ENCODE results near the gene NFIX. TPM values are rescaled to one million over a fixed set of nuclear protein-coding genes. Genes with fewer than 3 reads are reported as not detected.

Gene NFIX
- polyA plus RNA-seq, 1 donor = 112 TPM

GRCh38 chr19:12990853-12991252 is 4.4 kb upstream of the NFIX start:
- no peak for DNase-seq

GRCh38 chr19:12991296-12991695 is 4.0 kb upstream of the NFIX start:
- DNase-seq = no peak

DNA sequence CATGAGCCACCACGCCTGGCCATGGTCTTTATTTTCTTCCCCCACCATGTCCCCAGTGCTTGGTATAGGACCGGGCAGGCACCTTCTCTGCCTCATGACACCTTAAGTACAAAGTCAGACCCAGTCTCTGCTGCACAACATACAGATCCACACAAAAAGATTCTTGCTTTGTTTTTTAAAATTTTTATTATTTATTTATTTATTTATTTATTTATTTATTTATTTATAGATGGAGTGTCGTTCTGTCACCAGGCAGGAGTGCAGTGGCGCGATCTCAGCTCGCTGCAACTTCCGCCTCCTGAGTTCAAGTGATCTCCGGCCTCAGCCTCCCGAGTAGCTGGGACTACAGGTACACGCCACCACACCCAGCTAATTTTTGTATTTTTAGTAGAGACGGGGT is 2.5 kb upstream of the NFIX start:
- no peak for DNase-seq

DNA sequence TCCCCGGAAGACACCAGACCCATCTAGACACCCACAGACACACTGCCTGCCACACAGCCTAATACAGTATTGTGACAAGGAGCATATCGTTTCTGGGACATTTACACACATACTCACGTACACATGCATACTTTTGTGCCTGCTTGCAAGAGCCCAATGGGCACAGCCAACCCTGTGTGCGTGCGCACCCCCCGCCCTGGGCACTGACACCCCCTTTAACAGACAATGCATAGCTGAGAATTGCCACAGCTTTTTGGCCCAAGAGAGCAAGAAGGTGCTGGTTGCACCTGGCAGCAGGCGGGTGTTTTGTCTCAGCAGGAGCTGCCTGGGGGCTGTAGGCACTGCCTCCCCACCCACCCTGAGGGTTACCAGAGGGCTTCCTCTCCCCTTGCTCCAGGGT is 1.7 kb upstream of the NFIX start:
- no peak for DNase-seq

DNA sequence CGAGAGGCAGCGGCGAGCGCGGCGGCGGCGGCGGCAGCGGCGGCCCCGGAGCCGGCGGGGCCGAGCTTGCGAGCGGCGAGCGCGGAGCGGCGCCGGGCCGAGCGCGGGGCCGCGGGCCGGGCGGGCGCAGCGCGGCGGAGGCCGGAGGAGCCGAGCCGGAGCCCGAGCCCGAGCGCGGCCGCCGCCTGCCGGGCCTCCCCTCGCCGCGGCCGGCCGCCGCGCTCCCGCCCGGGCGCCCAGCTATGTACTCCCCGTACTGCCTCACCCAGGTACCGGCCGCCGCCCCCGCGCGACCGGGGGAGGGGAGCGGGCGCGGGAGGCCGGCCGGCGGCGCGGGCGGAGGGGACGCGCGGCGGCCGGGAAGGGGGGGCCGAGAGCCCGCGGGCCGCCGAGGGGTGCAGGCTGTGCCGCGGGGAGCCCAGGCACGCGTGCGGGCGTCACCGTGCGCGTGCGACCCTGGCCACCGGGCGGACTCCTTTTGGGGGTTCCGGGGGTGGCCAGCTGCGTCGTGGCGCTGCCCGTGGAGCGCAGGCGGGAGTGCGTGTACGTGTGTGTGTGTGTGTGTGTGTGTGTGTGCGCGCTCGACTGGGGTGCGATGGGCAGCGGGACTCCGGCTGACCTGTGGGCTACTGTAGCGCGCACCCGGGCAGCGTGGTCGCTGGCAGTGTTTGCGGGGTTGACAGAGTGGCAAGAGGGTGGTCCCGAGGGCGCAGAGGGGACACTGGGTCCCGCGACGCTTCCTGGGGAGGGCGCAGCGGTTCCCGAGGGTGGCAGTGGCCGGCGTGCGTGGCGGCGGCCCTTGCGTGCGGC is 526 bp downstream of the NFIX start:
- DNase-seq = peak; percentile 55

- DNase-seq = peak; percentile 58
These were observed 1.3 kb downstream of the NFIX start for GRCh38 chr19:12996406-12997094.

DNA sequence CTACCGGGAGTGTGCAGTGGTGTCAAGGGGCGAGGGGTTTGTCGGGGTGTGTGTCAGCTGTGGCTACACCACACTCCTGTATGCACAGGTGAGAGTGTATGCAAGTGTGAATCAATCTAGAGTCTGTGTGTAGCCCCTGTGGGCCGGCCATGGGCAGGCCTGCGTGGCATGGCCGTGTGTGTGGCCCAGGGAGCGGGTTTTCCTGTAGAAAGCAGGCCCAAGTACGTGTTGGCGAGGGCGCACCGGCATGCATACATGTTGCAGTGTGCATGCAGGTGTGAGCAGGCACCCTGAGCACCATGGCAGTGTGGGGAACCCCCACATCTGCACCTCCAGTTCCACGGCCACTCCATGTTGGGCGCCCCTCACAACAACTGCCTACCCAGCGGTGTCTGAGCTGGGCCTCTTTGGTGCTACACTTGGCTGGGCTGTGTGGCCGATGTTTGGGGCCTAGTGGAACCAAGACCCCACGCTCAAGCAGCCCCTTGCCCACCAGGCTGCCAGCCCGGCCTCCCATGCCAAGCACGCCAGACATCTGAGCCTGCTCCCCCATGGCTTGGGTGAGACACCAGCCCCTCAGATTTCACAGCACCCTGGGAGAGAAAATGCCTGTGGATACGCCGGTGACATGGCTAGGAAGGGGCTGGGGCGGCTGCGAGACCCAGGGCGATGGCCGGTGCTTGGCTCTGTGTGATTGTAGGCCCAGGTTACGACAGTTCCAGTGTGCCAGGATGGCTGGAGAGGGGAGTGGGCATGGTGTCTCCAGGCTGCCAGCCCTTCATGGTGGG is 2.1 kb downstream of the NFIX start:
- no peak for DNase-seq

DNA sequence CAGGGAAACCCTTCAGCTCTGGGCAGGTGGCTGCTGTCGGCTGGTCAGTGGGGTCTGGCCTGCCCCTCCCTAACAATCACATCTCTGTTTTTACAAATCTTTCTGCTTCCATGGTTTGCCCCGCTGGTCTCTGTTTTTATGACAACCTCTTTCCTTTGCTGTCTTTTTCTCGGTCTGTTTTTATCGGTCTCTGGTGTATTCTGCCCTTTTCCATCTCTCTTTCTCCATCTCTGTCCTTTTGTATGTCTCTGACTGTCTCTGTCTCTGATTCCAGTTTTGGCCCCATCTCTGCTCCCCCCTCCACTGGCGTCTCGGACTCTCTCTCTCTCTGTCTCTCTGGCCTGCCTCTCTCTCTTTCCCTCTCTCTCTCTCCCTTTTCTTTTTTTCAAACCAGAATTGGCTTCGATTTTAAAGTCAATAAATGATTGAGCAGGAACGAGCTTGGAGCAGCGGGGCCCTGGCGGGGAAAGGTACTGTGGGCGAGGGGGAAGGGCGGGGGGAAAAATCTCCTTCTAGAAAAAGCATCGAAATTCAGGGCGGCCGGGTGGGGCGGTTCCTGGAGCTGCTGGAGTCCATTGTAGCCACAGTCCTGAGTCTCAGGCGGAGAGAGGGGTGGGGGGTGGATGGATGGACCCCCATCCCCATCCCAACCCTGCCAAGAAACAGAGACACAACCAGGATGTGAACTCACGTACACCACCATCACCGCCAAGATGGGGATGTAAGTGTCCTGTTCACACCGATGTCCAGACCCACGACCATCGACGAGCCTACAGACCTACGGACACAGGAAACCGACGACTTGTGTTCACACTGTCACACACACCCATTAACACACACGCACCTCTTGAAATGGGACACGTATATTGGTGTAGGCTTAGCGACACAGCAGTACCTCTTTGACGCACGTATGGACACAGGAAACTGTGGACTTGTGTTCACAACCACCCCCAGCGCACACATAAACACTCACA is 3.0 kb downstream of the NFIX start:
- DNase-seq = peak; percentile 73

DNA sequence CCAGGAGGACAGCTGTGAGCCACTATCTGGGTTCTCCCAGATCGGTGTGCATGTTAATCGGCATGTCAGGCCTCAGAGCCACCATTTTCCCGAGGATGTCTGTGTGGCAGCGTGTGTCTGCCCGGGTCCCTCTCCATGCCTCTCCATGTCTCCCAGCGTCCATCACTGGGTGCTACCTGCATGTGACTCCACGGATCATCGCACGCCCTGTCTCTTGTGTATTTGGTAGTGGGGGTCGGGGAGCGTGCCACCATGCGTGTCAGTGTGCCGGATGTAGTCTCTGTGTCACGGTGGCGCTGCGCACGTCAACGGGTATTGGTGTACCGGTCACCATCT is 5.9 kb downstream of the NFIX start:
- DNase-seq = no peak

GRCh38 chr19:13001502-13002165 is 6.4 kb downstream of the NFIX start:
- DNase-seq = no peak

DNA sequence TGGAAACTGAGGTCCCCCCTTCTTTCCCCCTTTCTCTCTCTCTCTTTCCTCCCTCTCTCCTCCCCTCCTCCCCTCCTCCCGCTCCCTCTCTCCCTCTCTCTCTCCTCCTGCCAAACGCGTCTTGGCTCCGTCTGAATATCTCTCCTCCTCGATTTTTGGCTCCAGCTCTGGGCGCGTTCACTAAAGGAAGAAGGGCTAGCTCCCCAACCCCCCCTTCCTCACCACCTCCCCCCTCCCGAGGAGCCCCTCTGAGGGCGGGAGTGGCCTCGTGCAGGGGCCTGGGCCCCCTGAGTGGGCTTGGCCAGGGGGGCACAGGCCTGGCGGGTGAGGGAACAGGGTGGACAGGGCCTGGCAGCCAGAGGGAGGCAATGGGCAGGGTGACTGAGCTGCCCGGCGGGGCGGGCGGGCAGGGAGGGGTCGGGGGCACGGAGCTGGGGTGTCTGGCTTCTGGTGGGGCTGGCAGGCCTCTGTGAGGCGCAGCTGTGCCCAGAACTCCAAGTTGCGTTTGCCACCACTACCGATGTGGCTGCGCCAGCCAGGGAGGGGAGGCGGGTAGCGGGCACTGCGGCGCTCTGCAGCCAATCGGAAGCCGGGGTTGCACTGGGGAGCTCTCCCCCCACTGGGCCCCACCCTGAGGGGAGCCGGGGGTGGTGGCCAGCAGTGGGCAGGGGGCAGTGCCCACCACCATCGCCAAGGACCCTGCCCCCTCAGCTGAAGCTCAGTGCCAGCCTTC is 7.1 kb downstream of the NFIX start:
- DNase-seq = peak; percentile 92

DNA sequence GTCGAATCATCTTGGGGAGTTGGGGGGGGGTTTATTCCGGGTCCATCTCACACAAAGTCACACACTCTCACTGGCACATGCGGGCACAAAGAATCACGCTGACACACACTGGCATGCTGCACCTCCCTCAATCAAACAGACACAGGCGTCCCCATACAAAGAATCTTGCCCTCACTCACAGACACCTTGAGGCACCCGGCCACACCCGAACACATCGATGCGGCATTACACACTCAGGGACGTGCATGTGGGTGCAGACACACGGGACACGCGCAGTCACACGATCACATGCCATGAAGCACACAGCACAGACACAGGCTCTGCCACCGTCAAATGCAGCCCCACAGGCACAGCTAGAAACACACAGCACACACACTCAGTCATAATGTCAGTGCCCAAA is 7.8 kb downstream of the NFIX start:
- no peak for DNase-seq

DNA sequence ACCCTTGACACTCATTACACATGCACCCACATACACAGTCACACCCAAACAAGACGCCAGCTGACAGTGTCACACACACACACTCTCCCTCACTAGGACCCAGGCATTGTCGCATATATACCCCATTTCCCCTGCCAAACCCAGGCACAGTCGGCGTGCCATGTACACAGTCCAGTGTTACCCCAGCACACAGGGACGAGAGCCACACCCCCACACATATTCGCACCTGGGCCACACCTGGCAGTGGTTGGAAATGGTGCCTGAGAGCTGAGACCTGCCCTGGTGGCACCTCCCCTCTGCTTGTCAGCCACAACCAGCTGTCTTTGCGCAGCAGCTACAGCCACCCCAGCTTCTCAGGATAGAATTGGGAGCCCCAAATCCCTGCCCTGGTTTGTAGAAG is 9.0 kb downstream of the NFIX start:
- DNase-seq = no peak

- no peak for DNase-seq
These were observed 10.0 kb downstream of the NFIX start for GRCh38 chr19:13005253-13005652.

DNA sequence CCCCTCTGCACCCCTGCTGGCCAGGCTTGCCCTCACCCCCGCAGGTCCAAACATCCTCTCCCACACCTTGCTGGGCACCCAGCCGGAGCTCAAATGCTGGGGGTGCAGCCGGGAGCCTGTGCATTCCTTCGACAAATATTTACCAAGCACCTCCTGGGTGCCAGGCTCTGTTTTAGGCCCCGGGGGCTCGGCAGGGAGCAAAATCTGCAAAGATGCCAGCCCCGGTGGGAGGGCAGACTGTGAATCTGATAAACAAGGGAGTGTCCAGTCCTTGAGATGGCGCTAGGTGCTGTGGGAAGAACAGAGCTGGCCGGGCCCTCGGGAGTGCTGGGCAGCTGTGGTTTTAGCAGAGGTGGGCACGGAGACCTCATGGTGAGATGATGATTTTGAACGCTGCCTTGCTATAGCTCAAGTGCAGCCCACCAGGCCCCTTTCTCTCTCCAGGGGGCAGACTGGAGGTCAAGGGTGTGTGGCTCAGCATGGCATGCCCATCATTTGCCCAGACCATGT is 10.6 kb downstream of the NFIX start:
- no peak for DNase-seq

DNA sequence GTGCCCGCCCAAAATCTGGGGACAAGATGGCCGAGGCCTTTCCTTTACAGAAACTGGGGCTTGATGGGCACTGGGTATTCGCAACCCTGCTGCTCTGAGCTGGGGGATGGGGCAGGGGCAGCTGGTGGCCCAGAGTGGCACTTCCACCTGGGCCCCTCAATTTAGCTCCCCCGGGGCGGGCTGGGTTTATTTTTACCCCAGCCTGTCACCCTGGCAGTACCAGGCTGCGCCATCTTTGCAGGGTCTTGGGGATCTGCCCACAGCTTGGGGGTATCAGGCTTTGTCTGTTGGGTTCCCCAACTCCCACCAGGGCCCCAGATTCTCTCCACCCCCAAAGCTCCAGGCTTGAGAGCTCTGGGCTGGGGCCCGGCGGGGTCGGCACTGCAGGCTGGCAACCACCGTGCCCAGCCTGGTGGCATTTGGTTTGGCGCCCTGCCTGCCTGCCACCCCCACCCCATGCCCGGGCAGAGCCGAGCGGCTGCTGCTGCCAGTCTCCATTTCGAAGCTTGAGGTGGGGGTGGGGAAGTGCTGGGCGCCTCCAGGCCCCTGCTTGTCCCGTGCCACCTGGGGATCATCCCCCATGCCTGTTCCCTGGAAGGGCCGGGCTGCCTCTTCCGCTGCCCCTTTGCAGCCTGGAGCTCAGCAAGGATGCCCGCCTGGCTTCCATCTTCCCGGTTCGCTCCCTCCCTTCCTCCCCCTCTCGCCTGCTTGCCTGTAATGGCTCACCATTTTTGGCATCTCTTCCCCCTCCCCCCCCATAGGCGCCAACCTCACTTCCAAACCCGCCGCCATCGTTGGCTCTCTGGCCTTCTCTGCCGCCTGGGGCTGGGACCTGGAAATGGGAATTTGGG is 11.4 kb downstream of the NFIX start:
- DNase-seq = no peak

- no peak for DNase-seq
These were observed 12.2 kb downstream of the NFIX start for GRCh38 chr19:13007292-13008045.

GRCh38 chr19:13008926-13009787 is 13.9 kb downstream of the NFIX start:
- no peak for DNase-seq
